ENCODE data around the gene PPP6R1. TPM values are rescaled to one million over a fixed set of nuclear protein-coding genes. Genes with fewer than 3 reads are reported as not detected.
A peak's percentile ranks its signal among the peaks of the same experiment; 100 is the strongest.

PPP6R1 gene
- total RNA-seq, 1 donor from 2014 or later = 82.3 TPM

DNA sequence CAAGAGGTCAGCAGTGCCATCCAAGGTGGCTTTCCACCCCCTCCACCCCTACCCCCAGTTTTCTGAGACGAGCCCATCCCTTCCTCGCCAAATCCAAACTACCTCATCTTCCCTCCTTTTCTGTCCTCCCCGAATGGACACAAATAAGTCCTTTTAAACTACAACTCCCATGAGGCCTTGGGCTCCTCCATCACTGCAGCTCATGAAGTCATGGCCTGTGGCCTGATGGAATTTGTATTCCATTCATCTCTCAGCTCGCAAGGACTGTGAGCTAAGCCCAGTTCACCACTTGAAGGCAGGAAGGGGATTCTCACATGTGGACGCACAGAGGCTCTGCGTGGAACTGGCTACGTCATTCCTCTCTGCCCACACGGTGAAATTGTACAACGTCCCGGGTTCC lies 62.0 kb downstream of the PPP6R1 start:
- no peak for TF ChIP-seq CTCF (IDR thresholded peaks at IDR 0.05; ENCODE audit: partially characterized antibody, unreplicated experiment)
- no peak overlapping the region for H3K4me3 Mint-ChIP-seq (ENCODE audit: unreplicated experiment)
- H3K4me1 Mint-ChIP-seq (ENCODE audit: low read depth, unreplicated experiment) = peaks cover 1% of the 10 kb centered on the region
- peaks cover 12% of the 10 kb centered on the region for H3K27me3 Mint-ChIP-seq (ENCODE audit: unreplicated experiment)
- H3K36me3 Mint-ChIP-seq (ENCODE audit: unreplicated experiment) = no peaks in the 10 kb centered on the region
- no peaks in the 10 kb centered on the region for H3K9me3 Mint-ChIP-seq (ENCODE audit: unreplicated experiment)
- H3K27ac Mint-ChIP-seq (ENCODE audit: unreplicated experiment) = no peak overlapping the region
- DNase-seq = no peak

DNA sequence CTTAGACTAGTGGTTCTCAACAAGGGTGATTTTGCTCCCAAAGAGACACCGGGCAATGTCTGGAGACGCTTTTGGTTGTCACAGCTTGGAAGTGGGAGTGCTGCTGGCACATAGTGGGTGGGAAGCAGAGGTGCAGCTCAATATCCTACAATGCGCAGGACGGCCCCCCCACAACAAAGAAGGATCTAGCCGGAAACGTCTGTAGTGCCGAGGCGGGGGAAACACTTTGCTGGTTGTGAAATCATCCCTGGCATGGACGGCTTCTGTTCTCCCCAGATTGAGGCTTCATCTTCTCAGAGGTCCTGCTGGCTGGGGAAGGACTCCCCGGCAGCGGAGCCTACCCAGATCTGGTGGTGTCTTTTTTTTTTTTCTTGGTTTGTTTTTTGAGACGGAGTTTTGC lies 65.3 kb downstream of the PPP6R1 start:
- H3K4me1 Mint-ChIP-seq (ENCODE audit: low read depth, unreplicated experiment) = no peaks in the 10 kb centered on the region
- no peak for DNase-seq
- H3K4me3 Mint-ChIP-seq (ENCODE audit: unreplicated experiment) = no peak overlapping the region
- no peak overlapping the region for H3K27ac Mint-ChIP-seq (ENCODE audit: unreplicated experiment)
- peaks cover 1% of the 10 kb centered on the region for H3K9me3 Mint-ChIP-seq (ENCODE audit: unreplicated experiment)
- H3K36me3 Mint-ChIP-seq (ENCODE audit: unreplicated experiment) = no peaks in the 10 kb centered on the region
- TF ChIP-seq CTCF (IDR thresholded peaks at IDR 0.05; ENCODE audit: partially characterized antibody, unreplicated experiment) = no peak
- H3K27me3 Mint-ChIP-seq (ENCODE audit: unreplicated experiment) = peaks cover 11% of the 10 kb centered on the region

DNA sequence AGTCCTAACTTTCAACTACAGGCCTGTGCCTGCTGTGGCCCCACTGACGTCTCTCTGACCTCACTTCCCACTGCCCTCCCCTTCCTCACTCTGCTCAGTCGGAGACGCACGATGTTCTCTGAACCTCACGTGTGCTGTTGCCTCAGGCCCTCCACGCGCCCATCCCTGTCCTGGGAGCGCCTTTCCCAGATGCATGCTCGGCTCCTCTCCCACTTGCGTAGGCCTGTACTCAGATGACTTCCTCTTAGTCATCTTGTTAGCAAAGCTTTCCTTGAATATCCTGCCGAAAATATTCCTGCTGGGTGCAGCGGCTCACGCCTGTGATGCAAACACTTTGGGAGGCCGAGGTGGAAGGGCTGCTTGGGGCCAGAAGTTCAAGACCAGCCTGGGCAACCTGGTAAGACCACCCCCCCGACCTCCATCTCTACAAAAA lies 69.4 kb downstream of the PPP6R1 start:
- no peak for DNase-seq
- Mint-ChIP-seq H3K27ac (ENCODE audit: unreplicated experiment) (no peak overlapping the region), H3K9me3 (ENCODE audit: unreplicated experiment) (peaks cover 2% of the 10 kb centered on the region), H3K4me1 (ENCODE audit: low read depth, unreplicated experiment) (no peaks in the 10 kb centered on the region), H3K27me3 (ENCODE audit: unreplicated experiment) (peaks cover 4% of the 10 kb centered on the region), H3K4me3 (ENCODE audit: unreplicated experiment) (peak overlapping the region; percentile 52), H3K36me3 (ENCODE audit: unreplicated experiment) (no peaks in the 10 kb centered on the region)
- TF ChIP-seq CTCF (IDR thresholded peaks at IDR 0.05; ENCODE audit: partially characterized antibody, unreplicated experiment) = no peak

GRCh38 chr19:55188625-55189024 lies 70.2 kb downstream of the PPP6R1 start:
- Mint-ChIP-seq H3K36me3 (ENCODE audit: unreplicated experiment) (no peaks in the 10 kb centered on the region), H3K4me1 (ENCODE audit: low read depth, unreplicated experiment) (no peaks in the 10 kb centered on the region), H3K27me3 (ENCODE audit: unreplicated experiment) (peaks cover 4% of the 10 kb centered on the region), H3K4me3 (ENCODE audit: unreplicated experiment) (no peak overlapping the region), H3K27ac (ENCODE audit: unreplicated experiment) (no peak overlapping the region), H3K9me3 (ENCODE audit: unreplicated experiment) (peaks cover 2% of the 10 kb centered on the region)
- TF ChIP-seq CTCF (IDR thresholded peaks at IDR 0.05; ENCODE audit: partially characterized antibody, unreplicated experiment) = no peak
- DNase-seq = no peak

DNA sequence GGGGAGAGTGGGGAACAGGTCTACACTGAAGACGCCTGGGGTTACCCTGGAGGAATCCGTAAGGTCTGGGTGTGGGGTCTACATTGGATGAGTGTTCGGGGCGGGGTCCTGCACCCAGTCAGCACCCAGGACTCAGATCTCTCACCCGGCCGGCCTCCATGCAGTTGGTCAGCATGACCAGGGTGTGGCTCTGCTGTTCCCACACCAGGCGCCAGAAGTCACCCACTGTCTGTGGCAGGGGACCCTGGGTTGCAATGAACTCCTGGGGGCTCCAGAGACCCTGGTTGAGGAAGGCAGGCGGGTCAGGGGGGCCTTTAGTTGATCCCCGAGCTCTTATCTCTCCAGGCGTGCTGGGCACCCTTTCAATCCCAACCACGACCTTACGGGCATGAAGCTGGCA lies 72.7 kb downstream of the PPP6R1 start:
- no peak for DNase-seq
- no peaks in the 10 kb centered on the region for H3K36me3 Mint-ChIP-seq (ENCODE audit: unreplicated experiment)
- TF ChIP-seq CTCF (IDR thresholded peaks at IDR 0.05; ENCODE audit: partially characterized antibody, unreplicated experiment) = no peak
- H3K27ac Mint-ChIP-seq (ENCODE audit: unreplicated experiment) = no peak overlapping the region
- H3K27me3 Mint-ChIP-seq (ENCODE audit: unreplicated experiment) = peaks cover 10% of the 10 kb centered on the region
- no peaks in the 10 kb centered on the region for H3K4me1 Mint-ChIP-seq (ENCODE audit: low read depth, unreplicated experiment)
- H3K9me3 Mint-ChIP-seq (ENCODE audit: unreplicated experiment) = peaks cover 2% of the 10 kb centered on the region
- H3K4me3 Mint-ChIP-seq (ENCODE audit: unreplicated experiment) = no peak overlapping the region

All from glutamatergic neuron (in vitro differentiated cells).